T-helper 1 cell treated with Interleukin-12 subunit alpha and Interleukin-12 subunit beta and Interleukin-4 antibody, amounts not matched to agents 30 μg/mL and 1 μg/mL, for 36 hours (primary cell): ENCODE data around the gene PRKN.

ENCODE experiments used
- H3K27ac Mint-ChIP-seq: one replicate; pipeline ENCODE4 v1.8.0; 2021; ENCODE audit warnings: mild to moderate bottlenecking, mixed read lengths
- H3K27me3 Mint-ChIP-seq: one replicate; pipeline ENCODE4 v1.8.0; 2021; ENCODE audit warnings: low read depth, mixed read lengths
- H3K36me3 Mint-ChIP-seq: one replicate; pipeline ENCODE4 v1.8.0; 2021; ENCODE audit warnings: low read depth, mixed read lengths
- H3K4me1 Mint-ChIP-seq: one replicate; pipeline ENCODE4 v1.8.0; 2021; ENCODE audit warnings: low read depth, mixed read lengths
- H3K4me3 Mint-ChIP-seq: one replicate; pipeline ENCODE4 v1.8.0; 2021; ENCODE audit warnings: mild to moderate bottlenecking, moderate library complexity, mixed read lengths
- H3K9me3 Mint-ChIP-seq: one replicate; pipeline ENCODE4 v1.8.0; 2021; ENCODE audit warnings: mixed read lengths

PRKN gene

DNA sequence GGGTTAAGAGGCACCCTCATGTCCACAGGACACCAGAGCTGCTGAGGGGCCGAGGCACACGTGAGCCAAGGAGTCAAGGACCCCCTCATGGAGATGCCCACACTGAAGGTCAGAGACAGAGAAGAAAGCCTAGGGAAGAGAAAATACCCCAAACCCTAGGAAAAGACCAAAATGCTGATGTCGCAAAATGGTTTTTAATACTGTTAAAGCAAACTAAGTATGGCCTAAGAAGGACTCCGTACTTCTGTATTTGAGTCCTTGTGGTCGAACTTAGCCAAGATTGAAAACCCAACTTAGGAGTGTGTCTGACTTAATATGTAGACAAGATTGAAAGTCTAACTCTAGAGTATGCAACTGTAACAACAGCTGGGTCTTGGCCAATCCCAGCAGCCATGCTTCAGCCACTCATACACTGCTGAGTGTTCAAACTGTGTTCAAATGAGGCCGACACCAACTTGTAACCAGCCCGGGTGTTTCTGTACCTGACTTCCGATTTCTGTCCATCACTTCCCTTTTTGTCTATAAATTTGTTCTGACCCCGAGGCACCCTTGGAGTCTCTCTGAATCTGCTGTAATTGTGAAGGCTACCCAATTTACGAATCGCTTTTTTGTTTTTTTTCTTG is 1361.2 kb downstream of the PRKN start:
- Mint-ChIP-seq H3K9me3 (peaks cover 8% of the 10 kb centered on the region), H3K4me3 (no peak overlapping the region), H3K27me3 (no peaks in the 10 kb centered on the region), H3K4me1 (no peaks in the 10 kb centered on the region), H3K36me3 (no peaks in the 10 kb centered on the region), H3K27ac (no peak overlapping the region)

DNA sequence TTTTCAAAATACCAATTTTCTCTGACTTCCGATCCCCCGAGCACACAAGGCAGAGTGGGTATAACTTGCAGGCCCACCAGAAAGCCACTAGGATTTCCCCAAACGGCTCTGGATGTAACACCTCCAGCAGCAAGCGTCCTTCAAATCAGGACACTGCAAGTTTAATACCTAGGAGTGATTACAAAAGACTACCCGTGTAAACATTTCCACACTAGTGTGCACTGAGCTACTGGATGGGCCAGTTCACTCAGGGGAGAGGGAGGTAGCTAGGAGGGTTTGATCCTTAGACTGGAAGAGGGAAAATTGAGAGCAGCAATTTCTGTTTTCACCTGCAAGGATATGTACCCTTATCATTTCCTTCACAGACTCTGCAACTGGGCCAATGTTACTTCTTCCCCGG is 1361.9 kb downstream of the PRKN start:
- no peak overlapping the region for H3K4me3 Mint-ChIP-seq
- no peaks in the 10 kb centered on the region for H3K27me3 Mint-ChIP-seq
- peaks cover 12% of the 10 kb centered on the region for H3K9me3 Mint-ChIP-seq
- H3K36me3 Mint-ChIP-seq = no peaks in the 10 kb centered on the region
- H3K4me1 Mint-ChIP-seq = no peaks in the 10 kb centered on the region
- H3K27ac Mint-ChIP-seq = no peak overlapping the region

DNA sequence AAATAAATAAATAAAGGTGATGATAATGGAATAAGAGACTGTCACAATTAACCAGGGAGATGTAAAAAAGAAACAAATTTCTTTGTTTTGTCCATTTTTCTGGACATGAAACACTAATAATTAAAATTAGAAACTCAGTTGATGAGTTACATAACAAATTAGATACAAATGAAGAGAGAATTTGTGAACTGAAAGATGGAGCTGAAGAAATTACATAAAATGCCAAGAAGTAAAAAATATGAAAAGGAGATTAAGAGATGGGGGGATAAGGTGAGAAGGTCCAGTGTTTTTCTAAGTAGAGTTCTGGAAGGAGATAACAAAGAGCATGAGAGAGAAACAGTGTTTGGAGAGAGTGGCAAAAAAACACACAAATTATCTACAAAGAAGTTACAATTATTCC is 1364.3 kb downstream of the PRKN start:
- Mint-ChIP-seq H3K4me3 (no peak overlapping the region), H3K27ac (no peak overlapping the region), H3K27me3 (no peaks in the 10 kb centered on the region), H3K4me1 (no peaks in the 10 kb centered on the region), H3K9me3 (peaks cover 12% of the 10 kb centered on the region), H3K36me3 (no peaks in the 10 kb centered on the region)

DNA sequence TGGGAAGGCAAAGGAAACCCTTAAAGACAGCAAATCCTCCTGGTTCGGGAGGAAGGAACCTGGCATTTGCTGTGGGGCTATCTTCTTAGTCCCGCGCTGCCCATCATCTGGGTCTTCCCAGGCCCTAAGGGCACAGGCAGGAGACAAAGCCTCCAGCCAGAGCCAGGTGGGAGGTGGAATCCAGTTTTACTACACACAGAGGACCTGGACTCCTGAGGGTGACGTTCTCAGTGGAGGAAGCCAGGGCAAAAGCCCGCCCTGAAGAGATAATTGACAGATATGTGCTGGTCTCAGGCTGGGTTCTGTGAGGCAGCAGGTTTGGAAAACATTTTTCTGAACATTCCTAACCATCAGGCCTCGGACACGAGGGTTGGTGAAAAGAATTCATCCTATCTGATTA is 1365.3 kb downstream of the PRKN start:
- H3K4me3 Mint-ChIP-seq = no peak overlapping the region
- H3K4me1 Mint-ChIP-seq = peaks cover 1% of the 10 kb centered on the region
- H3K27ac Mint-ChIP-seq = no peak overlapping the region
- H3K36me3 Mint-ChIP-seq = no peaks in the 10 kb centered on the region
- no peaks in the 10 kb centered on the region for H3K27me3 Mint-ChIP-seq
- H3K9me3 Mint-ChIP-seq = peaks cover 12% of the 10 kb centered on the region

DNA sequence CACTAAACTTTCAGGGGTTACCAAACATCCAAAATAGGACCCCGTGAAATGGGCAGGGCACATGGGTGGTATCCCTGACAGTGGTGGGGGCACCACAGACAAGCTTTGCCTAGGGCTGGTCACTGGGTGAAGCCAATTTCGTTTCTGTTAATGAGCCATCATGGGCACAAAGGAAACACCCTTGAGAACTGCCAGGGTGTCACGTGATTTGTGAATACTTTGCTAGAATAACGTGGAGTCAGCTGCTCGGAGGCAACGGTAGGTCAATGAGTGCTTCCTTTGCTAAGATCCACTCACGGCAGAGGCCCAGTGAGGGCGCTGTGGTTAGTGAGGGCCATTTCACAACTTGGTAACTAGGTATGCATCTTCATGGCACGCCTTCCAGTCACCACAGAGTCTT is 1366.0 kb downstream of the PRKN start:
- peaks cover 15% of the 10 kb centered on the region for H3K9me3 Mint-ChIP-seq

DNA sequence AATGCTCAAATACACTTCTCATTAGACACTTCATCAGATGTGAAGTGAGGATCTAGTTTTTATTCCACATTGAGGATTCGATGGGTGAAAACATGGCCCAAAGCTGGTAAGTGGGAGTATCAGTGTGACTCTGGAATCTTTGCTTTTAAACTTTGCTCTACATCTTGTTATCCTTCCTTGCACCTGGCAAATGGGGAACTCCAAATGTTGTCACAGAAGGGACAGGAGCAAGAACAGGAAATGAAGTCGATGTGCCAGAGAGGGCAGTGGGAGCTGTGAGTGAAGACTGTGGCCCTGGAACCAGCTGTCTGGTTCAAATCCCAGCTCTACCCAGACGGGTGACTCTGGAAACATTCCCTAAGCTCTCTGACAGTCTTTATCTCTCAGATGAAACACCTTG is 1367.0 kb downstream of the PRKN start:
- H3K9me3 Mint-ChIP-seq = peaks cover 19% of the 10 kb centered on the region
- H3K4me3 Mint-ChIP-seq = no peak overlapping the region
- peaks cover 3% of the 10 kb centered on the region for H3K36me3 Mint-ChIP-seq
- no peaks in the 10 kb centered on the region for H3K27me3 Mint-ChIP-seq
- no peak overlapping the region for H3K27ac Mint-ChIP-seq
- peaks cover 7% of the 10 kb centered on the region for H3K4me1 Mint-ChIP-seq

More for the DNA sequence above, 1366.0 kb downstream of the PRKN start:
- no peak overlapping the region for H3K27ac Mint-ChIP-seq
- H3K4me3 Mint-ChIP-seq = no peak overlapping the region
- no peaks in the 10 kb centered on the region for H3K36me3 Mint-ChIP-seq
- H3K4me1 Mint-ChIP-seq = peaks cover 4% of the 10 kb centered on the region
- no peaks in the 10 kb centered on the region for H3K27me3 Mint-ChIP-seq

DNA sequence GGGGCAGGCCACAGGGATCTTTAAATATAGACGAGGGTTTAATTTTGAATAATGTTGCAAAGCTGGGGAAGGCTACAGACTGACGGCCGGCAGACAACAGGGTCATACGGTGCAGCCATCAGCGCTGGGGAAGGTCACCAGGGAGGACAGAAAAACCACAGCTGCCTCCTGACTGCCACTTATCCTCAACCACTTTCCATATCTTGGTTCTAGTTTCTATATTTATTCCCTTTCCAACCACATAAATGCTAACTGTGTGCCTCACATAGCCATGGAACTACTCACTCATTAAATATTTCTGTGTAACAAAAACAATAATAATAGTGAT is 1368.0 kb downstream of the PRKN start:
- Mint-ChIP-seq H3K27ac (no peak overlapping the region), H3K4me1 (peaks cover 7% of the 10 kb centered on the region), H3K27me3 (no peaks in the 10 kb centered on the region), H3K9me3 (peaks cover 19% of the 10 kb centered on the region), H3K4me3 (no peak overlapping the region), H3K36me3 (peaks cover 3% of the 10 kb centered on the region)

DNA sequence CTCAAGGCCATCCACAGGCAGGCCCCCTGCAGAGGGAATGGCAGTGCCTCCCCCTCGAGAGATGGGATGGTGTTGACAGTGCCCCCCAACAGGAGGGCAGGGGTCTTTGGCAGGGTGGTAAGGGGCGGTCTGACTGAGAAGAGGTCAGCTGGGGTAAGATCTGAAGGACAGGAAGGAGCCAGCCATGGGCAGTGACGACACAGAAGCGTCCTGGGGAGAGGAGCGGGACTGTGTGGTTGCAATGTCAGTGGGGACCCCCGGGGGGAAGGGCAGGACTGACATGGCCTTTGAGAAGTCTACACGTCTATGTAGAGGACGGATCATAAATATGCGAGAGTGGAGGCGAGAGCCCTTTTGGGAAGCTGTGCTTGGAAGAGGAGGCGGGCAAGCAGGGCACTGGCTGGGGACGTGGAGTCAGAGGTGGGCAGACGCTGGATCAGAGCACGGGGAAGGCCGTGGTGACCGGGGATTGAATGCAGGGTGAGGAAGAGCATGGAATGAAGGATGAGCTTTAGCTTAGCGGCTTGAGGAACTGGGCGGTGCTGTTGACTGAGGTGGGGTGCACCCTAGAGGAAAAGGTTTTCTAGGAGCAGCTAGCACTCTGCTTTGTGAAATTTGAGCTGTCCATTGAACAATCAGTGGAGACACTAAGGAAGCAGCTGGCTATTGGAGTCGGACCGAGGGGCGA is 1371.3 kb downstream of the PRKN start:
- no peak overlapping the region for H3K27ac Mint-ChIP-seq
- peaks cover 7% of the 10 kb centered on the region for H3K4me1 Mint-ChIP-seq
- H3K4me3 Mint-ChIP-seq = no peak overlapping the region
- peaks cover 11% of the 10 kb centered on the region for H3K9me3 Mint-ChIP-seq
- H3K36me3 Mint-ChIP-seq = peaks cover 3% of the 10 kb centered on the region
- H3K27me3 Mint-ChIP-seq = no peaks in the 10 kb centered on the region

DNA sequence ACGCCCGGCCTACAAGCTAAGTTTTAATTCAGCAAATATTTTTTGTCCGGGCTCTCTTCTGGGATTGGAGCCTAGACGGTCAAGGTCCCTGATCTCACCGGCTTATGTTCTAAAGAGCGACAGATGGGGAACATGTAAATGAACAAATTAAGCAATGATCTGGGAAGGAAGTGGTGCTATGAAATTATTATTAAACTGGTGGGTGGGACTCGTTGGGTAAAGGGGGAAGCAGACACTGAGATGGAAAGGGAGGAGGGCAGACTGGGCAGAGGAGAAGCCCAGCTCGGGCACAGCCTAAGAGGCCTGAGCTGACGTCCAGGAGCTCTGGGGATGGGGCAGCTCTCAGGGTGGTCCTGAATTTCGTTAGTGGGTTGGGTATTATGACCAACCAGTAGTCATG is 1371.9 kb downstream of the PRKN start:
- H3K36me3 Mint-ChIP-seq = peaks cover 3% of the 10 kb centered on the region
- no peak overlapping the region for H3K4me3 Mint-ChIP-seq
- peaks cover 7% of the 10 kb centered on the region for H3K4me1 Mint-ChIP-seq
- no peak overlapping the region for H3K27ac Mint-ChIP-seq
- no peaks in the 10 kb centered on the region for H3K27me3 Mint-ChIP-seq
- H3K9me3 Mint-ChIP-seq = peaks cover 7% of the 10 kb centered on the region

DNA sequence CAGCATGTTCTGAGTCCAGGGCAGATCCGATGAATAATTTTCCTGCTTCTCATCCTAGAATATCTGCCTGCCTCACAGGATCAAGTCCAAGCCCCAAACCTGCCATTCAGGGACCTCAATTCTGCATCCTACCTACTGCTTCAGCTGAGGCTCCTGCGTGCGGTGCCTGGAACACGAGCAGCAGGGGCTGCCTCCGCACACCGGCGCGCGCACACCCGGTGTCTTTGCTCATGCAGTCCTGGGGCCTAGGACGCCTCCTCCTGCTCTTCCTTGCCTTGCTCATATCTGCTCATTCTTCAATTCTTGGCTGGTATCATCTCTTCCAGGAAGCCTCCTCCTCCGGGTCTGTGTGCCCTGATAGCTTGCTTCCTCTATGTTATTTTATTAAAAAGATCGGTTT is 1372.6 kb downstream of the PRKN start:
- peaks cover 7% of the 10 kb centered on the region for H3K4me1 Mint-ChIP-seq
- peaks cover 7% of the 10 kb centered on the region for H3K9me3 Mint-ChIP-seq
- peaks cover 3% of the 10 kb centered on the region for H3K36me3 Mint-ChIP-seq
- no peak overlapping the region for H3K4me3 Mint-ChIP-seq
- no peaks in the 10 kb centered on the region for H3K27me3 Mint-ChIP-seq
- H3K27ac Mint-ChIP-seq = no peak overlapping the region

DNA sequence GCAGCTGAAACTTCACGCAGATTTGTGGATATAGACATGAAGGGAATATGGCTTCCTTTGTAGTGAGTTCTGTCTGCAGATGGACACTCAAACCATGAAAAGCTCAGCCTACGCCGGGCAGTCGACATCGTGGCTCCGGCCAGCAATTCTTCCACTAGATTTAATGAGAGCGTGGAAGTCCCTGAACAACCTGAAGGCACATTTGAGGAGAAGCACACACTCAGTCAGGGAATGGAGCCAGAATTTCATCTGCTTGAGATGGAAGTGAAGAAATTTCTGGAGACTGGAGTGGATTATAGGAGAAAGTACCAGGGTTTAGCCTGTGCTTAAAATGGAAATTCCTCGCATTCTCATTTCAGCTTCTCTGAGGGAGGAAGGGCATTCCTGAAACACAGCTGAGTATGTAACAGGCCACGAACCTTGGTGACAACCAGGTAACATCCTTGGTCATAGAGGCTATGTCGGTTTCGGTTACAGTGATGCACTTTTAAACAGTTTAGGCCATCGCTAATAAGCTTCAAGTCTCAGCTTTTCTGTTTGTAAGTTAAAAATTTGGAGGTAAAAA is 1373.2 kb downstream of the PRKN start:
- H3K36me3 Mint-ChIP-seq = peaks cover 3% of the 10 kb centered on the region
- no peaks in the 10 kb centered on the region for H3K27me3 Mint-ChIP-seq
- no peak overlapping the region for H3K4me3 Mint-ChIP-seq
- no peak overlapping the region for H3K27ac Mint-ChIP-seq
- peaks cover 7% of the 10 kb centered on the region for H3K4me1 Mint-ChIP-seq
- H3K9me3 Mint-ChIP-seq = peaks cover 7% of the 10 kb centered on the region

DNA sequence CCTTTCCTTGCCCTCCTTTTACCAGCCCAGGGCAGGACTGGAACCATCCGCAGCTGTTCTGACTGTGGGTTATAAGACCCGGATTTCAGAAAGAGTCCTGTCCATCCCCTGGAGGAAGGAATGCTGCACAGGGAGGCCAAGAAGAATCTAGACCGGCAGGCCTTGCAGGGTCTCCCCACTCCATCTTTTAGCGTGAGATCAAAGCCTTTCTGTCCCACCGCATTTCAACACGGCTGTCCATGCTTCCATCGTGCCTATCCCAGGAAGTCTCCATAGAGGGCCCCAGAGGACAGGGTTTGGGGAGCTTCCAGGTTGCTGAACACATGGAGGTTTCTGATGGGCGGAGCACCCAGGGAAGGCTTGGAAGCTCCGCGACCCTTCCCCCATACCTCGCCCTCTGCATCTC is 1374.4 kb downstream of the PRKN start:
- H3K4me1 Mint-ChIP-seq = peaks cover 7% of the 10 kb centered on the region
- peaks cover 3% of the 10 kb centered on the region for H3K36me3 Mint-ChIP-seq
- H3K4me3 Mint-ChIP-seq = no peak overlapping the region
- H3K27ac Mint-ChIP-seq = no peak overlapping the region
- H3K9me3 Mint-ChIP-seq = peaks cover 7% of the 10 kb centered on the region
- H3K27me3 Mint-ChIP-seq = no peaks in the 10 kb centered on the region

DNA sequence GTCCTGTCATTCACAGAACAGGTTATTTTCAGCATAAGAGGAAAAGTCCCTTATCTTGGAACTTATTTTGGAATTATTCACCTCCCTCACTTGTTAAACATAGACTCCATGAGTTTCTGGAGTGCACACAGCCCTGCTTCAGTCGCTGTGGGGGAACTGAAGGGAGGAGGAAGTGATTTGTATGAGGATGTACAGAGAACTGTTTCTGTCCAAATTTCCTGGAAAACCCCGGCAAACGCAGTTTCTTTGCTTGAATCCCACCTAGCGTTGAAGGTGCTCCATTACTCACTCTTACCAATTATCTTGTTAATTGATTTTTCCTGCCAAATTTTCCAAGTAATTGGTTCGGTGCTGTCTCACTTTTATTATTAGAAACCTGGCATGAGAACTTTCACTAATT is 1375.7 kb downstream of the PRKN start:
- H3K9me3 Mint-ChIP-seq = peaks cover 7% of the 10 kb centered on the region
- H3K27ac Mint-ChIP-seq = no peak overlapping the region
- no peaks in the 10 kb centered on the region for H3K27me3 Mint-ChIP-seq
- H3K36me3 Mint-ChIP-seq = peaks cover 3% of the 10 kb centered on the region
- no peak overlapping the region for H3K4me3 Mint-ChIP-seq
- H3K4me1 Mint-ChIP-seq = peaks cover 6% of the 10 kb centered on the region

DNA sequence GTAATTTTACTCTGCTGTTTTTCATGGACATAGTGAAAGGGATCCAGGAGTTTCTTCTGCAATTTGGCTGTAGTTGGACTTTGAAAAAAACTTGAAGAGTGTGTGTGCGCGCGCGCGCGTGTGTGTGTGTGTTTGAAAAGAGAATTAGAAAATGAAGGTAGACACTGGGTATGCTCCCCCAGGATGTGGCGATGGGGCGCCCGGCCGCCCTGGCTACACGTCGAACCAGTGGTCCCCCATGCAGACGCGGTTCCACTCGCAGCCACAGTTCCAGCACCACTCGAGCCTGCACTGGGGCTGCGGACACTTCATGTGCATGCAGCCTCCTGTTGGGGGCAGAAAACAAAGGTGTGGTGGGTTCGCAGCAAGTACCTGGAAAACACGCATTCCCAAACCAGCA is 1377.7 kb downstream of the PRKN start:
- Mint-ChIP-seq H3K4me1 (no peaks in the 10 kb centered on the region), H3K27ac (no peak overlapping the region), H3K9me3 (no peaks in the 10 kb centered on the region), H3K27me3 (no peaks in the 10 kb centered on the region), H3K36me3 (no peaks in the 10 kb centered on the region), H3K4me3 (no peak overlapping the region)

DNA sequence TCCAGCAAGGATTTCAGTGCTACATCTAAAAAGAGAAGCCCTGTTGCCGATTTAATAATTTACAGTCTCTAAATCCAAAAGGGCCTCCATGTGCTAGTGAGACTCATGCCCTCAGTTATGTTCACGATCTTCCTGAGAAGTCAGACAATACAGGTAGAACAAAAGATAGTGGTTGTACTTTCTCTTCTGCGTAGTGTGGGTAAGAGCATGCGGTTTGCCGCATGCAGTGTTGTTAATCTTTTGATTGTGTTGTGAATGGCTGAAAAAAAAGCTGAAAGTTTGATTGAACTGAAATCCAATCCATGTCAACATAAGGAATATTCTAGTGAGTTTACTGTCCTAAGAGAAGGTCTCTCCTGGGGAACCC is 1379.0 kb downstream of the PRKN start:
- Mint-ChIP-seq H3K4me1 (no peaks in the 10 kb centered on the region), H3K9me3 (no peaks in the 10 kb centered on the region), H3K36me3 (no peaks in the 10 kb centered on the region), H3K4me3 (no peak overlapping the region), H3K27ac (no peak overlapping the region), H3K27me3 (no peaks in the 10 kb centered on the region)
